Measurements from ENCODE around the gene TCF7.

The TCF7 gene

GRCh38 chr5:134114886-134115805, 665 bp downstream of the TCF7 start:
- no peak for DNase-seq

- no peak for DNase-seq
Measured at GRCh38 chr5:134115806-134116175, 1.3 kb downstream of the TCF7 start.

- DNase-seq: no peak
Measured at GRCh38 chr5:134116286-134116685, 1.8 kb downstream of the TCF7 start.

GRCh38 chr5:134116789-134117761, 2.6 kb downstream of the TCF7 start:
- no peak for DNase-seq

GRCh38 chr5:134118212-134118835, 3.8 kb downstream of the TCF7 start:
- DNase-seq: no peak

- no peak for DNase-seq
Measured at GRCh38 chr5:134119720-134120119, 5.2 kb downstream of the TCF7 start.

- DNase-seq: no peak
Measured at GRCh38 chr5:134120386-134121138, 6.1 kb downstream of the TCF7 start.

GRCh38 chr5:134122530-134122929, 8.0 kb downstream of the TCF7 start:
- no peak for DNase-seq

- no peak for DNase-seq
Measured at GRCh38 chr5:134123360-134123759, 8.9 kb downstream of the TCF7 start.

GRCh38 chr5:134124289-134125038, 10.0 kb downstream of the TCF7 start:
- DNase-seq: no peak

- peak; percentile 18 for DNase-seq
Measured at GRCh38 chr5:134125039-134126015, 10.8 kb downstream of the TCF7 start.

GRCh38 chr5:134127376-134127861, 12.9 kb downstream of the TCF7 start:
- no peak for DNase-seq

- no peak for DNase-seq
Measured at GRCh38 chr5:134127988-134128647, 13.6 kb downstream of the TCF7 start.

GRCh38 chr5:134128648-134128995, 14.1 kb downstream of the TCF7 start:
- DNase-seq: no peak

GRCh38 chr5:134129411-134130238, 15.1 kb downstream of the TCF7 start:
- no peak for DNase-seq

- no peak for DNase-seq
Measured at GRCh38 chr5:134130239-134130945, 15.9 kb downstream of the TCF7 start.

- no peak for DNase-seq
Measured at GRCh38 chr5:134131165-134131564, 16.7 kb downstream of the TCF7 start.

All from NCI-H1092 treated with DMSO at 0.1 percent for 48 hours (cell line).